ENCODE measurements around the gene KRTAP5-3.
A peak's percentile ranks its signal among the peaks of the same experiment; 100 is the strongest.
"Not testable (repeated sequence)": the region's sequence is repeated elsewhere in the genome, so short reads cannot be mapped to it uniquely, and the experiment has no call there.

The KRTAP5-3 gene

GRCh38 chr11:1575756-1576155 lies 32.5 kb downstream of the KRTAP5-3 start:
- DNase-seq: not testable (repeated sequence)

- DNase-seq: no peak
Observed at GRCh38 chr11:1574933-1575242, 33.4 kb downstream of the KRTAP5-3 start.

- peak; percentile 67 to 68 for DNase-seq
Observed at GRCh38 chr11:1574238-1574932, 33.9 kb downstream of the KRTAP5-3 start.

GRCh38 chr11:1573903-1574237 lies 34.4 kb downstream of the KRTAP5-3 start:
- no peak for DNase-seq

GRCh38 chr11:1573077-1573902 lies 35.0 kb downstream of the KRTAP5-3 start:
- DNase-seq: peak in 1 of 2 donors; percentile 29

GRCh38 chr11:1572197-1573076 lies 35.8 kb downstream of the KRTAP5-3 start, which contains the start of gene DUSP8:
DUSP8 (minus strand) TSS chr11:1572271; CDS start chr11:1565826, 6,445 bp downstream.
- peak; percentile 91 to 92 for DNase-seq

- no peak for DNase-seq
Observed at GRCh38 chr11:1571760-1572196, 36.5 kb downstream of the KRTAP5-3 start.

GRCh38 chr11:1570896-1571759 lies 37.1 kb downstream of the KRTAP5-3 start:
- DNase-seq: no peak

GRCh38 chr11:1570531-1570895 lies 37.8 kb downstream of the KRTAP5-3 start:
- no peak for DNase-seq

GRCh38 chr11:1570001-1570453 lies 38.2 kb downstream of the KRTAP5-3 start:
- DNase-seq: no peak

GRCh38 chr11:1569251-1569780 lies 38.9 kb downstream of the KRTAP5-3 start:
- DNase-seq: no peak

GRCh38 chr11:1568441-1568911 lies 39.8 kb downstream of the KRTAP5-3 start:
- DNase-seq: no peak

GRCh38 chr11:1567721-1568100 lies 40.6 kb downstream of the KRTAP5-3 start:
- DNase-seq: no peak

GRCh38 chr11:1567052-1567720 lies 41.1 kb downstream of the KRTAP5-3 start:
- DNase-seq: no peak

GRCh38 chr11:1566381-1567051 lies 41.7 kb downstream of the KRTAP5-3 start:
- no peak for DNase-seq

GRCh38 chr11:1565904-1566247 lies 42.4 kb downstream of the KRTAP5-3 start:
- DNase-seq: no peak

- no peak for DNase-seq
Observed at GRCh38 chr11:1565173-1565903, 42.9 kb downstream of the KRTAP5-3 start.

- no peak for DNase-seq
Observed at GRCh38 chr11:1564535-1565172, 43.6 kb downstream of the KRTAP5-3 start.

- no peak for DNase-seq
Observed at GRCh38 chr11:1563697-1564534, 44.3 kb downstream of the KRTAP5-3 start.

All from stimulated activated CD4-positive, alpha-beta T cell treated with anti-CD3 and anti-CD28 coated beads, Interleukin-2, amount 100 ng/mL, for 24 hours (primary cell).